DND-41 (cell line): ENCODE results near the gene IL4R.
A peak's percentile ranks its signal among the peaks of the same experiment; 100 is the strongest.

Source experiments
- ATAC-seq: fragments of 200-7000 bp; cut with Tn5 transposase; 3 replicates; pipeline ENCODE4 v1.9.1; 2021; ENCODE audit warnings: low read depth; ENCODE audit not compliant: insufficient read depth
- DNase-seq: peaks from one replicate; pipeline ENCODE4 v3.0.0-alpha.2; 2020
- H2AFZ ChIP-seq: 2 replicates; pipeline ENCODE4 v1.6.0; 2012; ENCODE audit warnings: low read depth, low read length
- H3K27ac ChIP-seq: 2 replicates; pipeline ENCODE4 v1.5.1; 2012; ENCODE audit warnings: low read length, inconsistent platforms
- H3K27me3 ChIP-seq: fragments of 200-600 bp; sonication (generic); 2 replicates; pipeline ENCODE4 v1.6.0; 2012; ENCODE audit warnings: low read length, mild to moderate bottlenecking, inconsistent platforms; ENCODE audit not compliant: insufficient read depth, poor library complexity
- H3K36me3 ChIP-seq: 2 replicates; pipeline ENCODE4 v1.5.1; 2012; ENCODE audit warnings: low read length, inconsistent platforms; ENCODE audit not compliant: insufficient read depth
- H3K4me1 ChIP-seq: 2 replicates; pipeline ENCODE4 v1.5.1; 2012; ENCODE audit warnings: mild to moderate bottlenecking, low read length; ENCODE audit not compliant: insufficient read depth
- H3K4me2 ChIP-seq: 2 replicates; pipeline ENCODE4 v1.6.0; 2012; ENCODE audit warnings: mild to moderate bottlenecking, moderate library complexity, low read length, inconsistent platforms; ENCODE audit not compliant: insufficient read depth
- H3K4me3 ChIP-seq, 2 experiments: fragments of 200-600 bp in 1 of 2; shearing (Covaris generic) in 1 of 2; 2 replicates each; pipeline ENCODE4 v1.5.1; 2012 to 2016; ENCODE audit warnings: inconsistent platforms in 2 of 2, low read length in 2 of 2, mild to moderate bottlenecking in 2 of 2, low read depth in 1 of 2, moderate library complexity in 1 of 2
- H3K79me2 ChIP-seq: 2 replicates; pipeline ENCODE4 v1.6.0; 2012; ENCODE audit warnings: low read length, inconsistent platforms; ENCODE audit not compliant: insufficient read depth
- H3K9ac ChIP-seq: 2 replicates; pipeline ENCODE4 v1.6.0; 2012; ENCODE audit warnings: low read depth, mild to moderate bottlenecking, inconsistent platforms, low read length, moderate library complexity
- H3K9me3 ChIP-seq: 2 replicates; pipeline ENCODE4 v1.5.1; 2012; ENCODE audit warnings: low read length, moderate library complexity, mild to moderate bottlenecking, inconsistent platforms; ENCODE audit not compliant: insufficient read depth, severe bottlenecking
- H4K20me1 ChIP-seq: 2 replicates; pipeline ENCODE4 v1.6.0; 2012; ENCODE audit warnings: low read length; ENCODE audit not compliant: insufficient read depth
- EZH2 ChIP-seq: IDR thresholded peaks from 3 replicates; pipeline ENCODE4 v1.6.1; 2012; ENCODE audit warnings: borderline replicate concordance, low read depth, mild to moderate bottlenecking, moderate library complexity, low read length, inconsistent platforms; ENCODE audit not compliant: severe bottlenecking
- TF ChIP-seq, protein P1 (sequence below): IDR thresholded peaks from 2 replicates; pipeline ENCODE4 v1.5.1; 2012; ENCODE audit warnings: borderline replicate concordance, low read length, moderate library complexity, mild to moderate bottlenecking; ENCODE audit not compliant: poor library complexity, severe bottlenecking; ENCODE audit errors: extremely low read depth

Gene IL4R

DNA sequence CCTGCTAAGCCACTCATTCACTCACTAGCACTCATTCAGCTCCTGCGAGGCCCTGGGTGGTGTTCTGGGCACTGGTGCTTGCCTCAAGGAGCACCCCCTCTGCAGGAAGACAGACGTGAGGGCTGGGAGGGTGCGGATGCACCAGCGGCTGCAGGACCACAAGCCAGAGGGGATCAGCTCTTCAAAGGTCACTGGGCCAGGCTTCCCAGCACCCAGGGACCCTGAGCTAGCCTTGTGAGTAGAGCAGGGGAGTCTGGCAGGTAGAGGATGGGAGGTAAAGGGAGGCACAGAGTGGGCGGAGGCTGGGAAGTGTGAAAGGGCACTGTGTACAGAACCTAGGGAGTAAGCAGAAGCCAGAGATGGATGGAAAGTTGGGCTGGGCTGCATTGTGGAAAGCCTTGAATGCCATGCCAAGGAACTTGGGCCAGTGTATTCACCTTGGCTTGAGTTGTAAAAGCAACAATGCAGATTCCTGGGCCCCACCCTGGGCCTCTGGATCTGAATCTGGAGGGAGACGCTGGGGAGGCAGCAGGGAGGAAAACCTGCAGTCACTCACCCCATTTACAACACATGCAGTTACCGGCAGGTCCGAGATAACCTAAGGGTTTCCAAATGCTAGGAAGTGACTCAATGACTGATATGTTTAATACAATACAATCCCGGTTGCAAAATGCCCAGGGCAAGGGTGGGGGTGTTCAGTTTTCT, 1.7 kb downstream of the IL4R start:
- DNase-seq = peak; percentile 30
- peaks cover 56% of the 10 kb centered on the region for H3K4me1 ChIP-seq
- H3K79me2 ChIP-seq = peaks cover 67% of the 10 kb centered on the region
- no peaks in the 10 kb centered on the region for H3K27me3 ChIP-seq
- peak overlapping the region; percentile 65 for H3K27ac ChIP-seq
- no peak for ATAC-seq
- no peak for TF ChIP-seq EZH2
- TF ChIP-seq, protein P1, sequence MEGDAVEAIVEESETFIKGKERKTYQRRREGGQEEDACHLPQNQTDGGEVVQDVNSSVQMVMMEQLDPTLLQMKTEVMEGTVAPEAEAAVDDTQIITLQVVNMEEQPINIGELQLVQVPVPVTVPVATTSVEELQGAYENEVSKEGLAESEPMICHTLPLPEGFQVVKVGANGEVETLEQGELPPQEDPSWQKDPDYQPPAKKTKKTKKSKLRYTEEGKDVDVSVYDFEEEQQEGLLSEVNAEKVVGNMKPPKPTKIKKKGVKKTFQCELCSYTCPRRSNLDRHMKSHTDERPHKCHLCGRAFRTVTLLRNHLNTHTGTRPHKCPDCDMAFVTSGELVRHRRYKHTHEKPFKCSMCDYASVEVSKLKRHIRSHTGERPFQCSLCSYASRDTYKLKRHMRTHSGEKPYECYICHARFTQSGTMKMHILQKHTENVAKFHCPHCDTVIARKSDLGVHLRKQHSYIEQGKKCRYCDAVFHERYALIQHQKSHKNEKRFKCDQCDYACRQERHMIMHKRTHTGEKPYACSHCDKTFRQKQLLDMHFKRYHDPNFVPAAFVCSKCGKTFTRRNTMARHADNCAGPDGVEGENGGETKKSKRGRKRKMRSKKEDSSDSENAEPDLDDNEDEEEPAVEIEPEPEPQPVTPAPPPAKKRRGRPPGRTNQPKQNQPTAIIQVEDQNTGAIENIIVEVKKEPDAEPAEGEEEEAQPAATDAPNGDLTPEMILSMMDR = peak; percentile 17
- peaks cover 29% of the 10 kb centered on the region for H4K20me1 ChIP-seq
- H3K9ac ChIP-seq = peak overlapping the region; percentile 99
- peaks cover 7% of the 10 kb centered on the region; the same call in 1 of the 2 replicates for H3K36me3 ChIP-seq
- no peaks in the 10 kb centered on the region for H3K9me3 ChIP-seq
- H3K4me3 ChIP-seq = peak overlapping the region; percentile 13 to 86; a peak in 3 of 4 replicates
- peak overlapping the region; percentile 96 for H3K4me2 ChIP-seq
- H2AFZ ChIP-seq = no peak overlapping the region

DNA sequence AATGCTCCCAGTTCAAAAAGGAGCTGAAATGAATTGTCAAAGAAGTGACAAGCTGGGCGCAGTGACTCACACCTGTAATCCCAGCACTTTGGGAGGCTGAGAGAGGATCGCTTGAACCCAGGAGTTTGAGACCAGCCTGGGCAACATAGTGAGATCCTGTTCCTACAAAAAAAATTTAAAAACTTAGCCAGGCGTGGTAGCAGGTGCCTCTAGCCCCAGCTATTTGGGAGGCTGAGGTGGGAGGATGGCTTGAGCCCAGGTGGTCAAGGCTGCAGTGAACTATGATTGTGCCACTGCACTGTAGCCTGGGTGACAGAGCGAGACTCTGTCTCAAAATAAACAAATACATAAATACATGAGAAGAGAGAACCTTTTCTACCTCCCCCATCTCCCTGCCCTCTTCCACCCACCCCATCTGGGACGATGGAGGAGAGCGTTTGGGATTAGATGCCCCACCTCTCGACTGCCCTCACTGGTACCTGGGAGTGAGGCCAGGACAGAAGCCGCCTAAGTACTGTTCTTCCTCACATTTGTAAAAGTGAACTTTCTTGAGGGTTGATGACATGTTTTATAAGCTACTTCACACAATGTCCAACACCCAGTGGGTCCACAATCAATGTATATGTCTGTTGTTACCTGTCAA, 2.4 kb downstream of the IL4R start:
- H4K20me1 ChIP-seq = peaks cover 29% of the 10 kb centered on the region
- H3K79me2 ChIP-seq = peaks cover 71% of the 10 kb centered on the region
- peaks cover 56% of the 10 kb centered on the region for H3K4me1 ChIP-seq
- peak overlapping the region; percentile 96 for H3K4me2 ChIP-seq
- H3K4me3 ChIP-seq = peak overlapping the region in 1 of 2 experiments; percentile 86; a peak in 2 of 4 replicates
- peaks cover 7% of the 10 kb centered on the region; the same call in 1 of the 2 replicates for H3K36me3 ChIP-seq
- no peaks in the 10 kb centered on the region for H3K27me3 ChIP-seq
- no peaks in the 10 kb centered on the region for H3K9me3 ChIP-seq
- TF ChIP-seq, protein P1 = no peak
- TF ChIP-seq EZH2 = no peak
- DNase-seq (no peak), ATAC-seq (no peak)
- H2AFZ ChIP-seq = no peak overlapping the region
- peak overlapping the region; percentile 99; the same call in 1 of the 2 replicates for H3K9ac ChIP-seq
- H3K27ac ChIP-seq = peak overlapping the region; percentile 13; the same call in 1 of the 2 replicates

DNA sequence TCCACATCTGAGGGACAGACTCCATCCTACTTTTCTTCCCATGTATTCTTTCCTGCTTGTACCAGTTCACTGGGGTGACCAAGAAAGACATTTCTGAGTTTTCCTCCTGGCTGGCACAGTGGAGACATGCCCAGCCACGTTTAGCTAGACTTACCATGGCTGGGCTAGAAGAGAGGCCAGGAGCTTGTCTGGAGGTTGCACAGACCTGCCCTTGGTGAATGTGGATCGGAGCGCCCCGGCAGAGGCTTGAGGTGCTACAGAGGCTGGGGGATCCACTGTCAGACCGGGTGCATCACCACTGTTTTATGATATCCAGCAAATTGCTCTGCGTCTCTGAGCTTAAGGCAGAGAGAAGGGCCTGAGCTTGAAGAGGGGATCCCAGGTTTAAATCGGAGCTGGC, 3.5 kb downstream of the IL4R start:
- Histone ChIP-seq H3K9me3 (no peaks in the 10 kb centered on the region), H3K36me3 (peaks cover 7% of the 10 kb centered on the region; the same call in 1 of the 2 replicates), H3K27me3 (no peaks in the 10 kb centered on the region), H3K4me1 (peaks cover 56% of the 10 kb centered on the region), H3K27ac (peak overlapping the region; percentile 51; the same call in 1 of the 2 replicates), H4K20me1 (peaks cover 29% of the 10 kb centered on the region), H2AFZ (no peak overlapping the region), H3K4me2 (peak overlapping the region; percentile 96; the same call in 1 of the 2 replicates), H3K9ac (no peak overlapping the region), H3K4me3 (no peak overlapping the region), H3K79me2 (peaks cover 82% of the 10 kb centered on the region)
- ATAC-seq (no peak), DNase-seq (no peak)
- TF ChIP-seq, protein P1 = no peak
- TF ChIP-seq EZH2 = no peak
